Forelimb muscle (tissue), 1 donor: ENCODE measurements around the gene GLOD4. TPM values are rescaled to one million over a fixed set of nuclear protein-coding genes. Genes with fewer than 3 reads are reported as not detected.

Experiments used
- polyA plus RNA-seq: library from polyadenylated mRNA; unstranded; fragments of 120-200 nt; gene quantifications from one replicate; pipeline ENCODE4 v1.2.1, GENCODE V29; 2013; ENCODE audit not compliant: insufficient read length

The GLOD4 gene
- polyA plus RNA-seq, 1 donor: 57.4 TPM

Other genes starting within 250 kb of the GLOD4 start
- gene VPS53, start 67.4 kb downstream of the GLOD4 start, polyA plus RNA-seq: 22.0 TPM
- gene TLCD3A, start 49.7 kb downstream of the GLOD4 start, polyA plus RNA-seq: 14.0 TPM
- gene GEMIN4, start 30.0 kb downstream of the GLOD4 start, polyA plus RNA-seq: 12.6 TPM
- gene MRM3, start 73 bp upstream of the GLOD4 start, polyA plus RNA-seq: 14.2 TPM
- gene NXN, start 197.5 kb upstream of the GLOD4 start, polyA plus RNA-seq: 51.3 TPM
- 13.3 TPM for gene TIMM22, start 214.8 kb upstream of the GLOD4 start, polyA plus RNA-seq